CD14-positive monocyte (primary cell): ENCODE results near the gene NMBR. TPM values are rescaled to one million over a fixed set of nuclear protein-coding genes. Genes with fewer than 3 reads are reported as not detected.
"Not testable (repeated sequence)": the region's sequence is repeated elsewhere in the genome, so short reads cannot be mapped to it uniquely, and the experiment has no call there.

Experiments used
- DNase-seq, 3 donors: peaks; one replicate each; pipeline ENCODE4 v3.0.0-alpha.2; 2011 to 2022
- H2AFZ ChIP-seq: 2 replicates; pipeline ENCODE4 v1.6.0; 2012; ENCODE audit warnings: mild to moderate bottlenecking, low read depth, low read length, inconsistent platforms; ENCODE audit not compliant: insufficient read depth, poor library complexity, severe bottlenecking
- H3K27ac ChIP-seq, 2 donors: 1 replicate in 1 of 2; 2 replicates in 1 of 2; pipeline ENCODE4 v1.5.1; 2012 to 2013; ENCODE audit warnings: low read length in 2 of 2, control low read depth in 1 of 2, inconsistent platforms in 1 of 2, low read depth in 1 of 2, mild to moderate bottlenecking in 1 of 2
- H3K27me3 ChIP-seq, 2 donors: one replicate each; pipeline versions ENCODE4 v1.6.0 to v1.6.1; 2011 to 2013; ENCODE audit warnings: low read length in 2 of 2; ENCODE audit not compliant: control insufficient read depth in 2 of 2, insufficient read depth in 2 of 2
- H3K36me3 ChIP-seq, 2 donors: replicated peaks in 1 of 2; 1 replicate in 1 of 2; 2 replicates in 1 of 2; pipeline versions ENCODE4 v1.5.1 to v1.6.1; 2012 to 2013; ENCODE audit warnings: low read length in 2 of 2, control low read depth in 1 of 2, inconsistent platforms in 1 of 2, mild to moderate bottlenecking in 1 of 2; ENCODE audit not compliant: insufficient read depth in 2 of 2, control insufficient read depth in 1 of 2
- H3K4me1 ChIP-seq, 2 donors: 1 replicate in 1 of 2; 2 replicates in 1 of 2; pipeline versions ENCODE4 v1.5.1 to v1.6.1; 2012 to 2013; ENCODE audit warnings: low read length in 2 of 2, control low read depth in 1 of 2, inconsistent platforms in 1 of 2, mild to moderate bottlenecking in 1 of 2, moderate library complexity in 1 of 2; ENCODE audit not compliant: insufficient read depth in 2 of 2, control insufficient read depth in 1 of 2
- H3K4me2 ChIP-seq: replicated peaks from 2 replicates; pipeline ENCODE3; 2012; ENCODE audit warnings: low read length, moderate library complexity, mild to moderate bottlenecking; ENCODE audit not compliant: poor library complexity, severe bottlenecking; ENCODE audit errors: extremely low read depth
- H3K4me3 ChIP-seq, 3 experiments: fragments of 200-600 bp in 1 of 3; sonication (generic) in 1 of 3; replicated peaks in 1 of 3; 1 replicate in 2 of 3; 2 replicates in 1 of 3; pipeline ENCODE4 v1.5.1; 2011 to 2013; ENCODE audit warnings: low read length in 3 of 3, mild to moderate bottlenecking in 3 of 3, control low read depth in 2 of 3, low read depth in 2 of 3, inconsistent platforms in 1 of 3, moderate library complexity in 1 of 3
- H3K79me2 ChIP-seq: 2 replicates; pipeline ENCODE4 v1.6.0; 2012; ENCODE audit warnings: mild to moderate bottlenecking, control low read depth, inconsistent platforms, low read length, moderate library complexity; ENCODE audit not compliant: insufficient read depth
- H3K9ac ChIP-seq: 2 replicates; pipeline ENCODE4 v1.6.0; 2017; ENCODE audit warnings: low read length, mild to moderate bottlenecking; ENCODE audit not compliant: insufficient read depth, poor library complexity, severe bottlenecking
- H3K9me3 ChIP-seq, 2 donors: replicated peaks in 1 of 2; 1 replicate in 1 of 2; 2 replicates in 1 of 2; pipeline versions ENCODE4 v1.5.1 to v1.6.1; 2012 to 2013; ENCODE audit warnings: low read length in 2 of 2, control low read depth in 1 of 2; ENCODE audit not compliant: control insufficient read depth in 1 of 2, insufficient read depth in 1 of 2
- H4K20me1 ChIP-seq: 2 replicates; pipeline ENCODE4 v1.6.0; 2012; ENCODE audit warnings: mild to moderate bottlenecking, low read length, control low read depth, moderate library complexity; ENCODE audit not compliant: insufficient read depth
- H3K27ac Mint-ChIP-seq, 7 donors: one replicate each; pipeline ENCODE4 v1.8.0; 2020; ENCODE audit warnings: mild to moderate bottlenecking in 7 of 7, mixed read lengths in 7 of 7, moderate library complexity in 6 of 7, inconsistent platforms in 2 of 7
- H3K27me3 Mint-ChIP-seq, 3 donors: one replicate each; pipeline ENCODE4 v1.8.0; 2021 to 2022; ENCODE audit warnings: low read depth in 3 of 3, mild to moderate bottlenecking in 3 of 3, mixed read lengths in 3 of 3, moderate library complexity in 3 of 3, inconsistent platforms in 1 of 3
- H3K36me3 Mint-ChIP-seq, 2 donors: one replicate each; pipeline ENCODE4 v1.8.0; 2020; ENCODE audit warnings: mixed read lengths in 2 of 2, inconsistent platforms in 1 of 2, mild to moderate bottlenecking in 1 of 2
- H3K4me1 Mint-ChIP-seq: one replicate; pipeline ENCODE4 v1.8.0; 2020; ENCODE audit warnings: mild to moderate bottlenecking, mixed read lengths
- H3K4me3 Mint-ChIP-seq, 2 donors: one replicate each; pipeline ENCODE4 v1.8.0; 2020; ENCODE audit warnings: mild to moderate bottlenecking in 2 of 2, mixed read lengths in 2 of 2, moderate library complexity in 1 of 2
- H3K9me3 Mint-ChIP-seq, 7 donors: one replicate each; pipeline ENCODE4 v1.8.0; 2020 to 2022; ENCODE audit warnings: mixed read lengths in 7 of 7, mild to moderate bottlenecking in 6 of 7, moderate library complexity in 6 of 7, inconsistent platforms in 2 of 7
- WGBS: methylation state at CpG from one replicate; pipeline ENCODE4 v1.1.5; 2013; ENCODE audit warnings: missing lambda C conversion rate; ENCODE audit not compliant: insufficient coverage; 5-methylcytosine and 5-hydroxymethylcytosine counted together
- intact Hi-C, 2 donors: fragments of 100-400 bp; cut with micrococcal nuclease; formaldehyde crosslinking; loops; one replicate each; pipeline versions ENCODE4 v1.15.0 to v1.15.1; 2023
- polyA plus RNA-seq, 3 donors: library from polyadenylated mRNA; depleted of rRNA in 1 of 3; unstranded in 2 of 3; stranded (reverse) in 1 of 3; fragments of 300-500 nt in 2 of 3; fragments of >200 nt in 1 of 3; fragmentation: Illumina TruSeq in 2 of 3; gene quantifications; 1 replicate in 2 of 3; 2 replicates in 1 of 3; pipeline ENCODE4 v1.2.3, GENCODE V29; 2012 to 2021
- TF ChIP-seq, protein P1 (sequence below): fragments of 200-600 bp; IDR thresholded peaks from one replicate; pipeline ENCODE4 v1.8.0; 2022; ENCODE audit warnings: antibody characterized with exemption, mild to moderate bottlenecking

Gene NMBR
- polyA plus RNA-seq, 3 donors, result not detected

GRCh38 chr6:142156758-142157068, 9.8 kb upstream of the NMBR start:
- TF ChIP-seq, protein P1, sequence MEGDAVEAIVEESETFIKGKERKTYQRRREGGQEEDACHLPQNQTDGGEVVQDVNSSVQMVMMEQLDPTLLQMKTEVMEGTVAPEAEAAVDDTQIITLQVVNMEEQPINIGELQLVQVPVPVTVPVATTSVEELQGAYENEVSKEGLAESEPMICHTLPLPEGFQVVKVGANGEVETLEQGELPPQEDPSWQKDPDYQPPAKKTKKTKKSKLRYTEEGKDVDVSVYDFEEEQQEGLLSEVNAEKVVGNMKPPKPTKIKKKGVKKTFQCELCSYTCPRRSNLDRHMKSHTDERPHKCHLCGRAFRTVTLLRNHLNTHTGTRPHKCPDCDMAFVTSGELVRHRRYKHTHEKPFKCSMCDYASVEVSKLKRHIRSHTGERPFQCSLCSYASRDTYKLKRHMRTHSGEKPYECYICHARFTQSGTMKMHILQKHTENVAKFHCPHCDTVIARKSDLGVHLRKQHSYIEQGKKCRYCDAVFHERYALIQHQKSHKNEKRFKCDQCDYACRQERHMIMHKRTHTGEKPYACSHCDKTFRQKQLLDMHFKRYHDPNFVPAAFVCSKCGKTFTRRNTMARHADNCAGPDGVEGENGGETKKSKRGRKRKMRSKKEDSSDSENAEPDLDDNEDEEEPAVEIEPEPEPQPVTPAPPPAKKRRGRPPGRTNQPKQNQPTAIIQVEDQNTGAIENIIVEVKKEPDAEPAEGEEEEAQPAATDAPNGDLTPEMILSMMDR, result peak; percentile 54
- not testable (repeated sequence) for H3K36me3 Mint-ChIP-seq, H3K27ac ChIP-seq, H3K4me3 Mint-ChIP-seq, H3K4me1 Mint-ChIP-seq, H3K9ac ChIP-seq, H3K27ac Mint-ChIP-seq, H2AFZ ChIP-seq, DNase-seq, H3K4me1 ChIP-seq, H3K4me2 ChIP-seq, H3K4me3 ChIP-seq, H3K9me3 Mint-ChIP-seq, H3K36me3 ChIP-seq, H3K27me3 ChIP-seq, H3K9me3 ChIP-seq, H3K27me3 Mint-ChIP-seq
- intact Hi-C loops, result loop anchor here in 1 of 2 donors (5.0 kb wide), 1 partner anchor 231 kb away; no protein-coding TSS in a partner anchor
- Histone ChIP-seq H3K79me2 (peaks cover 96% of the 10 kb centered on the region), H4K20me1 (peaks cover 93% of the 10 kb centered on the region)
- 100% methylated on average over 3 of the region's 4 CpGs for WGBS

- 50% methylated on average over 1 of the region's 5 CpGs for WGBS
- peak overlapping the region in 2 of 7 donors; percentile 32 to 68 for H3K27ac Mint-ChIP-seq
- peaks cover 8% of the 10 kb centered on the region for H3K4me1 Mint-ChIP-seq
- H3K36me3 Mint-ChIP-seq, result peaks cover 4 to 6% of the 10 kb centered on the region in 2 donors
- DNase-seq, result peak; percentile 1 to 34 (median 7)
- Histone ChIP-seq H3K4me2 (no peak overlapping the region), H3K4me3 (no peak overlapping the region), H3K79me2 (peaks cover 96% of the 10 kb centered on the region), H4K20me1 (peaks cover 91% of the 10 kb centered on the region), H3K36me3 (peaks cover 0 to 8% of the 10 kb centered on the region in 2 donors), H3K9ac (no peak overlapping the region), H2AFZ (no peak overlapping the region), H3K4me1 (no peaks in the 10 kb centered on the region), H3K27me3 (no peaks in the 10 kb centered on the region), H3K9me3 (no peaks in the 10 kb centered on the region), H3K27ac (peak overlapping the region in 1 of 2 donors; percentile 38)
- H3K4me3 Mint-ChIP-seq, result no peak overlapping the region
- TF ChIP-seq, protein P1, result peak; percentile 71
- intact Hi-C loops, result loop anchor here in 1 of 2 donors (5.0 kb wide), 1 partner anchor 231 kb away; no protein-coding TSS in a partner anchor
- no peaks in the 10 kb centered on the region for H3K27me3 Mint-ChIP-seq
- H3K9me3 Mint-ChIP-seq, result no peaks in the 10 kb centered on the region
Observed at GRCh38 chr6:142155895-142156757, 9.2 kb upstream of the NMBR start.
